Parietal lobe (tissue), 2 donors: ENCODE results near the gene UGGT1. TPM values are rescaled to one million over a fixed set of nuclear protein-coding genes. Genes with fewer than 3 reads are reported as not detected.

Experiments used
- small RNA-seq: library from RNA; depleted of rRNA; stranded (forward); fragments of <200 nt; gene quantifications from one replicate; pipeline ENCODE3, GENCODE V24; 2014; ENCODE audit warnings: low replicate concordance
- total RNA-seq: library from RNA; depleted of rRNA; stranded (reverse); fragments of >200 nt; gene quantifications from one replicate; pipeline ENCODE4 v1.2.3, GENCODE V29; 2014

UGGT1 gene
- total RNA-seq, result 60.1 TPM

GRCh38 chr2:128090945-128091725 is at the start of gene UGGT1:
Gene UGGT1, plus strand, starts transcription at chr2:128091200. Its CDS starts 158 bp downstream, at chr2:128091358.

Small RNA genes within 50 kb of the gene (small RNA-seq; reads per million reads assigned to genes)
- not detected for gene AC108059.2
- gene AC108059.3, result not detected
- not detected for gene DYNLT3P2
- not detected for gene RF00019

Other genes with a start within 250 kb of the UGGT1 start
- 29.1 TPM for gene POLR2D, start 233.0 kb upstream of the UGGT1 start, total RNA-seq
- gene AMMECR1L, start 205.2 kb upstream of the UGGT1 start, total RNA-seq, result 15.3 TPM
- gene SAP130, start 63.1 kb upstream of the UGGT1 start, total RNA-seq, result 11.0 TPM
- 81.7 TPM for gene HS6ST1, start 227.7 kb downstream of the UGGT1 start, total RNA-seq